K562 (cell line): Measurements from ENCODE around the gene HPDL. TPM values are rescaled to one million over a fixed set of nuclear protein-coding genes. Genes with fewer than 3 reads are reported as not detected.

Source experiments
- CTCFL ChIP-seq: IDR thresholded peaks from 2 replicates; pipeline ENCODE4 v1.6.1; 2011; ENCODE audit warnings: borderline replicate concordance, low read depth, mild to moderate bottlenecking, moderate library complexity, low read length; ENCODE audit not compliant: insufficient read depth, poor library complexity, severe bottlenecking
- DEAF1 ChIP-seq: fragments of 450-650 bp; formaldehyde crosslinking; IDR thresholded peaks from 2 replicates; pipeline ENCODE4 v1.4.0; 2020; ENCODE audit warnings: mild to moderate bottlenecking, moderate library complexity
- GMEB1 ChIP-seq: fragments of 250-450 bp; sonication (Bioruptor Pico); IDR thresholded peaks from 2 replicates; pipeline ENCODE4 v1.4.0; 2020; ENCODE audit warnings: mild to moderate bottlenecking
- KLF13 ChIP-seq: fragments of 450-650 bp; IDR thresholded peaks from 2 replicates; pipeline ENCODE4 v1.6.1; 2016; ENCODE audit warnings: missing genetic modification characterization, low read depth, mild to moderate bottlenecking, missing compliant biosample characterization, moderate library complexity, borderline replicate concordance
- MITF ChIP-seq: IDR thresholded peaks from 2 replicates; pipeline ENCODE4 v1.6.1; 2014; ENCODE audit warnings: antibody characterized with exemption
- PHF8 ChIP-seq: fragments of 200-600 bp; sonication (generic); IDR thresholded peaks from 2 replicates; pipeline ENCODE4 v1.6.1; 2012; ENCODE audit warnings: mixed run types, mild to moderate bottlenecking, inconsistent platforms, low read length, moderate library complexity, borderline replicate concordance
- POU5F1 ChIP-seq: fragments of 150-350 bp; IDR thresholded peaks from 2 replicates; pipeline ENCODE4 v1.6.1; 2014; ENCODE audit warnings: borderline replicate concordance, low read length, low read depth, mild to moderate bottlenecking; ENCODE audit not compliant: partially characterized antibody
- ZBTB12 ChIP-seq: fragments of 250-450 bp; sonication (Bioruptor Pico); IDR thresholded peaks from 2 replicates; pipeline ENCODE4 v1.4.0; 2020
- ZC3H4 ChIP-seq: sonication (generic); formaldehyde crosslinking; IDR thresholded peaks from 2 replicates; pipeline ENCODE4 v1.9.0; 2021; ENCODE audit warnings: missing genetic modification reagents, borderline replicate concordance
- ZNF24 ChIP-seq: fragments of 450-650 bp; IDR thresholded peaks from 2 replicates; pipeline ENCODE4 v1.6.1; 2016
- ZNF384 ChIP-seq: IDR thresholded peaks from 2 replicates; pipeline ENCODE4 v1.6.1; 2012; ENCODE audit warnings: low read depth, low read length, improper control_type of control experiment
- polyA plus RNA-seq, 8 experiments: library from polyadenylated mRNA; depleted of rRNA in 4 of 8; stranded (reverse) in 5 of 8; unstranded in 3 of 8; fragments of >200 nt; fragmentation: Nextera tagmentation in 2 of 8; fragmentation: Illumina TruSeq in 1 of 8; extraction: Ambion mirVana in 2 of 8; extraction: Trizol in 1 of 8; gene quantifications; 2 replicates each; pipeline versions ENCODE4 v1.2.1 to v1.2.3, GENCODE V29; 2011 to 2014; ENCODE audit warnings: inconsistent platforms in 1 of 8, missing spikeins in 1 of 8
- total RNA-seq, 7 experiments: library from RNA; depleted of rRNA in 6 of 7; stranded (reverse); fragments of >200 nt in 6 of 7; fragmentation: Illumina TruSeq in 2 of 7; extraction: Trizol in 2 of 7; gene quantifications; 2 replicates each; pipeline versions ENCODE4 v1.2.1 to v1.2.3, GENCODE V29; 2011 to 2021; ENCODE audit warnings: low replicate concordance in 1 of 7
- TF ChIP-seq, protein P1 (sequence below): IDR thresholded peaks from 2 replicates; pipeline ENCODE4 v1.6.1; 2011; ENCODE audit not compliant: insufficient read length; ENCODE audit errors: extremely low read depth
- TF ChIP-seq, protein P2 (sequence below): fragments of 450-650 bp; IDR thresholded peaks from one replicate; pipeline ENCODE4 v1.6.1; 2018; ENCODE audit warnings: mild to moderate bottlenecking, moderate library complexity; ENCODE audit not compliant: partially characterized antibody

The HPDL gene
- total and polyA plus RNA-seq, 9 of the 15 experiments (the other 6 are each of a cell fraction or from before 2014, with no cell fraction given): not detected

DNA sequence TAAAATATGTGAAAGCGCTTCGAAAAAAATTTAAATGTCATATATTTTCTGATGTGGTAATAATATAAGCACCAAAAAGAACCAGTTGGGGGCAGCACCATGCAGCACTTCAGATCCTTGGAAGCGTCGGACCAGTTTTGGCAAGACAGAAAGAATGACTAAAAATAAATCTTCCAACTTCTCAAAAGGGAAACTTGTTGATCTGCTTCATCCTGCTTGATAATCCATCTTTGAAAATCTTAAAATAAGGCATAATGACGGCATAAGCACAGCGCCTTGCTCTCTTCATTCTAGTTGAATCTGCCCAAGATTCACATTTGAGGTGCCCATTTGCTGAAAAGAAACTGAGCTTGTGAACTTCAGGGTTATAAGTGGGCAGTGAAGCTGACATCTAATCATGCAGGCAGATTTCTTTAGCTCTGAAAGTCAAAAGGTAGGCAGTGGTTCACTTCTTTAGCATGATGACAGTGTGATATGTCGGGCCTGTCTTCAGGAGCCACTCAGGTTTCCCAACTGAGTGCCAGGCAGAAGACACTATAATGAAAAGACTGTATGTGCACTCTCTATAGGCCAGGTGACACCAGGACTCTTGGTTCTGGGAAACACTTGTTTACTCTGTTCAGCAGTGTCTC, 33.3 kb downstream of the HPDL start (continued):
- TF ChIP-seq, protein P1, sequence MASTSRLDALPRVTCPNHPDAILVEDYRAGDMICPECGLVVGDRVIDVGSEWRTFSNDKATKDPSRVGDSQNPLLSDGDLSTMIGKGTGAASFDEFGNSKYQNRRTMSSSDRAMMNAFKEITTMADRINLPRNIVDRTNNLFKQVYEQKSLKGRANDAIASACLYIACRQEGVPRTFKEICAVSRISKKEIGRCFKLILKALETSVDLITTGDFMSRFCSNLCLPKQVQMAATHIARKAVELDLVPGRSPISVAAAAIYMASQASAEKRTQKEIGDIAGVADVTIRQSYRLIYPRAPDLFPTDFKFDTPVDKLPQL: no peak
- TF ChIP-seq, protein P2, sequence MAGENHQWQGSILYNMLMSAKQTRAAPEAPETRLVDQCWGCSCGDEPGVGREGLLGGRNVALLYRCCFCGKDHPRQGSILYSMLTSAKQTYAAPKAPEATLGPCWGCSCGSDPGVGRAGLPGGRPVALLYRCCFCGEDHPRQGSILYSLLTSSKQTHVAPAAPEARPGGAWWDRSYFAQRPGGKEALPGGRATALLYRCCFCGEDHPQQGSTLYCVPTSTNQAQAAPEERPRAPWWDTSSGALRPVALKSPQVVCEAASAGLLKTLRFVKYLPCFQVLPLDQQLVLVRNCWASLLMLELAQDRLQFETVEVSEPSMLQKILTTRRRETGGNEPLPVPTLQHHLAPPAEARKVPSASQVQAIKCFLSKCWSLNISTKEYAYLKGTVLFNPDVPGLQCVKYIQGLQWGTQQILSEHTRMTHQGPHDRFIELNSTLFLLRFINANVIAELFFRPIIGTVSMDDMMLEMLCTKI: no peak
- TF ChIP-seq CTCFL: peak; percentile 45
- no peak for TF ChIP-seq MITF
- TF ChIP-seq ZNF384: peak; percentile 33; the same call in 1 of the 2 replicates
- no peak for TF ChIP-seq KLF13 (tag)
- no peak for TF ChIP-seq PHF8
- no peak for TF ChIP-seq POU5F1
- TF ChIP-seq GMEB1 (CRISPR knock-in tag): peak; percentile 26; the same call in 1 of the 2 replicates
- TF ChIP-seq DEAF1 (CRISPR knock-in tag): peak; percentile 96
- TF ChIP-seq ZC3H4 (CRISPR knock-in tag): no peak
- TF ChIP-seq ZBTB12 (CRISPR knock-in tag): 0 out of 2 replicates have a peak, but pooled peaks have one; percentile 8
- TF ChIP-seq ZNF24: no peak
